Type B pancreatic cell (in vitro differentiated cells): Measurements from ENCODE around the gene LRFN5. TPM values are rescaled to one million over a fixed set of nuclear protein-coding genes. Genes with fewer than 3 reads are reported as not detected.

Experiments used
- DNase-seq: peaks from one replicate; pipeline ENCODE4 v3.0.0; 2021; ENCODE audit warnings: mixed read lengths; ENCODE audit not compliant: unreplicated experiment; ENCODE audit errors: extremely low spot score
- H3K27ac Mint-ChIP-seq: 2 replicates; pipeline ENCODE4 v1.8.0; 2021; ENCODE audit warnings: mild to moderate bottlenecking, mixed read lengths
- H3K27me3 Mint-ChIP-seq: 2 replicates; pipeline ENCODE4 v1.8.0; 2021; ENCODE audit warnings: mixed read lengths
- H3K36me3 Mint-ChIP-seq: 2 replicates; pipeline ENCODE4 v1.8.0; 2021; ENCODE audit warnings: mixed read lengths
- H3K4me1 Mint-ChIP-seq: one replicate; pipeline ENCODE4 v1.8.0; 2021; ENCODE audit warnings: mixed read lengths; ENCODE audit not compliant: unreplicated experiment
- H3K4me3 Mint-ChIP-seq: 2 replicates; pipeline ENCODE4 v1.8.0; 2021; ENCODE audit warnings: mild to moderate bottlenecking, mixed read lengths
- H3K9me3 Mint-ChIP-seq: 2 replicates; pipeline ENCODE4 v1.8.0; 2021; ENCODE audit warnings: mixed read lengths
- total RNA-seq: library from RNA; stranded (reverse); gene quantifications from 2 replicates; pipeline ENCODE4 v1.2.1, GENCODE V29; 2021; ENCODE audit warnings: low replicate concordance
- TF ChIP-seq, protein P1 (sequence below): fragments of 200-600 bp; sonication (generic); conservative IDR thresholded peaks from 2 replicates; pipeline ENCODE4 v1.5.0; 2021; ENCODE audit warnings: antibody characterized with exemption, mild to moderate bottlenecking

LRFN5 gene
- total RNA-seq, 1 donor from 2014 or later: 4.6 TPM

DNA sequence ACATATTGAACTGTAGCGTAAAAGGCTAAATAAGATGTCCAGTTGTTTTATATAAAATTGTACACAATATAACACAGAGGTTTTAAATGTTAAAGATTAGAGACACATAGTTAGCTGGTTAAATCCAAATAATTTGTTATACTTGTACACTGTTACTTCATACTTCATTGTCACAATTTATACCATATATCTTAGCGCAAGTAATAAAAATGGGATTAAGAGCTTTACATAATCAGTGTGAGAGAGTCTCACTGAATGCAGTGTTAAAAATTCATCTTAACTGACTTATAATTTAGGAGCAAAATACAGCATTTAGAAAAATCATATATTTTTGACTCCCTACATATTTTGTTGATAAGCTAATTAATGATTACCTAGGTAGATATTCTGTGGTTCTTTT lies 36.1 kb downstream of the LRFN5 start:
- Mint-ChIP-seq H3K4me1 (no peaks in the 10 kb centered on the region), H3K9me3 (no peaks in the 10 kb centered on the region), H3K27me3 (no peaks in the 10 kb centered on the region), H3K27ac (no peak overlapping the region), H3K36me3 (no peaks in the 10 kb centered on the region), H3K4me3 (no peak overlapping the region)
- TF ChIP-seq, protein P1, sequence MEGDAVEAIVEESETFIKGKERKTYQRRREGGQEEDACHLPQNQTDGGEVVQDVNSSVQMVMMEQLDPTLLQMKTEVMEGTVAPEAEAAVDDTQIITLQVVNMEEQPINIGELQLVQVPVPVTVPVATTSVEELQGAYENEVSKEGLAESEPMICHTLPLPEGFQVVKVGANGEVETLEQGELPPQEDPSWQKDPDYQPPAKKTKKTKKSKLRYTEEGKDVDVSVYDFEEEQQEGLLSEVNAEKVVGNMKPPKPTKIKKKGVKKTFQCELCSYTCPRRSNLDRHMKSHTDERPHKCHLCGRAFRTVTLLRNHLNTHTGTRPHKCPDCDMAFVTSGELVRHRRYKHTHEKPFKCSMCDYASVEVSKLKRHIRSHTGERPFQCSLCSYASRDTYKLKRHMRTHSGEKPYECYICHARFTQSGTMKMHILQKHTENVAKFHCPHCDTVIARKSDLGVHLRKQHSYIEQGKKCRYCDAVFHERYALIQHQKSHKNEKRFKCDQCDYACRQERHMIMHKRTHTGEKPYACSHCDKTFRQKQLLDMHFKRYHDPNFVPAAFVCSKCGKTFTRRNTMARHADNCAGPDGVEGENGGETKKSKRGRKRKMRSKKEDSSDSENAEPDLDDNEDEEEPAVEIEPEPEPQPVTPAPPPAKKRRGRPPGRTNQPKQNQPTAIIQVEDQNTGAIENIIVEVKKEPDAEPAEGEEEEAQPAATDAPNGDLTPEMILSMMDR: no peak
- DNase-seq: no peak

GRCh38 chr14:41644606-41645005 lies 37.9 kb downstream of the LRFN5 start:
- Mint-ChIP-seq H3K36me3 (no peaks in the 10 kb centered on the region), H3K27ac (no peak overlapping the region), H3K27me3 (no peaks in the 10 kb centered on the region), H3K9me3 (no peaks in the 10 kb centered on the region), H3K4me3 (no peak overlapping the region), H3K4me1 (no peaks in the 10 kb centered on the region)
- DNase-seq: no peak
- TF ChIP-seq, protein P1: no peak

DNA sequence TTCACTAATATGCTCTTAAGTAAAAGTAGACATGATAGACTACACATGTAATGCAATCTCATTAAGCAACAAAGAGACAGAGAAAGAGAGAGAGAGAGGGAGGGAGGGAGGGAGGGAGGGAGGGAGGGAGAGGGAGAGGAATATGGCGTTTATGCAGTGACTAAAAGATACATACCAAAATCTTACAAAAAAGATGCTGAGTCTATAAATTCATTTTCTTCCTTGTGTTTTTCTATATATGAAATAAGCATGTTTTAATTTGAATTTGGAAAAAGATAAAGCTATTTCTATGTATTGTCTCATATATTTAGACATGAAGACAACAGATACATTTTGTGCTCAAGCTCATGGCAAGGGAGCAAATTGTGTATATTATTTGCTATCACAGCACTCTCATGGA lies 44.1 kb downstream of the LRFN5 start:
- Mint-ChIP-seq H3K27ac (no peak overlapping the region), H3K36me3 (no peaks in the 10 kb centered on the region), H3K4me3 (no peak overlapping the region), H3K9me3 (no peaks in the 10 kb centered on the region), H3K4me1 (no peaks in the 10 kb centered on the region), H3K27me3 (no peaks in the 10 kb centered on the region)
- TF ChIP-seq, protein P1: no peak
- DNase-seq: no peak

DNA sequence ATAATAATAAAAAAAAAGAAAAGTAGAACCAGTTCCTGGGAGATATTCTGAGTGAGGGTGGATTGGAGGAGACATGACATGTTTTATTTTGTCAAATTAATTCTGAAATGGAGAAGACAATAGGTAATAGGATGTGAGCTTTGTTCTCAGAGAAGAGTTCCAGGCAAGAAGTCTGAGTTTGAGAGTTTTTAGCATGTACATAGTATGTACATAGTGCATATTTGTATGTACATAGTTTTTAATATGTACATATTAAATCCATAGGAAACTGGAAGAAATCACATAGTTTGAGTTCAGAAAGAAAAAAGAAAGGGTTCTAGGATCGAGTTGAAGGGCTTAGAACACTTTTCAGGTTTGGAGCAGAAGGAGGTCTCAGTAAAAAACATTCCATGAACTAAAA lies 47.5 kb downstream of the LRFN5 start:
- DNase-seq: no peak
- TF ChIP-seq, protein P1: no peak
- no peaks in the 10 kb centered on the region for H3K36me3 Mint-ChIP-seq
- no peaks in the 10 kb centered on the region for H3K27me3 Mint-ChIP-seq
- no peak overlapping the region for H3K27ac Mint-ChIP-seq
- no peak overlapping the region for H3K4me3 Mint-ChIP-seq
- H3K4me1 Mint-ChIP-seq: no peaks in the 10 kb centered on the region
- H3K9me3 Mint-ChIP-seq: no peaks in the 10 kb centered on the region

- TF ChIP-seq, protein P1: no peak
- H3K4me1 Mint-ChIP-seq: no peaks in the 10 kb centered on the region
- H3K36me3 Mint-ChIP-seq: no peaks in the 10 kb centered on the region
- H3K9me3 Mint-ChIP-seq: no peaks in the 10 kb centered on the region
- no peak for DNase-seq
- no peaks in the 10 kb centered on the region for H3K27me3 Mint-ChIP-seq
- H3K27ac Mint-ChIP-seq: no peak overlapping the region
- H3K4me3 Mint-ChIP-seq: no peak overlapping the region
These were observed 56.2 kb downstream of the LRFN5 start for GRCh38 chr14:41662780-41663472.
